ENCODE results near the gene AMBN. TPM values are rescaled to one million over a fixed set of nuclear protein-coding genes. Genes with fewer than 3 reads are reported as not detected.
A peak's percentile ranks its signal among the peaks of the same experiment; 100 is the strongest.

The AMBN gene
- polyA plus RNA-seq, 6 donors from 2014 or later, result not detected

GRCh38 chr4:70654605-70655011, 62.6 kb downstream of the AMBN start:
- no peak for DNase-seq
- no peak overlapping the region for H3K4me3 Mint-ChIP-seq
- peak overlapping the region in 3 of 6 donors; percentile 74 to 92 (median 82) for H3K27ac Mint-ChIP-seq
- H3K36me3 Mint-ChIP-seq, result no peaks in the 10 kb centered on the region
- H3K4me1 Mint-ChIP-seq, result peaks cover 0 to 24% (median 11%) of the 10 kb centered on the region in 3 donors
- ATAC-seq (ENCODE audit: low read depth in 2 of 2), result no peak
- H3K9me3 Mint-ChIP-seq, result no peaks in the 10 kb centered on the region
- no peaks in the 10 kb centered on the region for H3K27me3 Mint-ChIP-seq

Other genes starting within 250 kb of the AMBN start
- not detected for gene SMR3A, start 231.5 kb upstream of the AMBN start, polyA plus RNA-seq (ENCODE audit: low read depth in 6 of 6)
- gene SMR3B, start 209.1 kb upstream of the AMBN start, polyA plus RNA-seq (ENCODE audit: low read depth in 6 of 6), result not detected
- gene OPRPN, start 194.3 kb upstream of the AMBN start, polyA plus RNA-seq (ENCODE audit: low read depth in 6 of 6), result not detected
- gene MUC7, start 120.1 kb upstream of the AMBN start, polyA plus RNA-seq (ENCODE audit: low read depth in 6 of 6), result not detected
- not detected for gene AMTN, start 73.7 kb upstream of the AMBN start, polyA plus RNA-seq (ENCODE audit: low read depth in 6 of 6)
- gene ENAM, start 36.5 kb downstream of the AMBN start, polyA plus RNA-seq (ENCODE audit: low read depth in 6 of 6), result under 1 TPM in 2 of 6 donors, not detected in 4; 0.13 to 0.15 TPM
- 100 to 1,000 TPM; 198 to 689 (median 314) TPM for gene JCHAIN, start 74.3 kb downstream of the AMBN start, polyA plus RNA-seq (ENCODE audit: low read depth in 6 of 6)
- 10 to 100 TPM in 4 of 6 donors, 1 to 10 TPM in 2; 2.3 to 18.2 (median 13.6) TPM for gene UTP3, start 96.3 kb downstream of the AMBN start, polyA plus RNA-seq (ENCODE audit: low read depth in 6 of 6)
- gene RUFY3, start 129.7 kb downstream of the AMBN start, polyA plus RNA-seq (ENCODE audit: low read depth in 6 of 6), result 10 to 100 TPM; 13.8 to 20.8 (median 14.4) TPM
- gene GRSF1, start 247.6 kb downstream of the AMBN start, polyA plus RNA-seq (ENCODE audit: low read depth in 6 of 6), result 10 to 100 TPM; 58.6 to 93.9 (median 74.7) TPM